Stromal cell of bone marrow (primary cell): ENCODE data around the gene ZKSCAN8.
"Not testable (repeated sequence)": the region's sequence is repeated elsewhere in the genome, so short reads cannot be mapped to it uniquely, and the experiment has no call there.

ENCODE experiments used
- DNase-seq: peaks from one replicate; pipeline ENCODE4 v3.0.0-alpha.2; 2012; ENCODE audit warnings: low read depth

ZKSCAN8 gene

GRCh38 chr6:28141500-28142329, at the start of gene ZKSCAN8:
Gene ZKSCAN8 (plus strand): TSS chr6:28141883. CDS start chr6:28148408, 6,525 bp downstream.
- DNase-seq: peak; percentile 74

GRCh38 chr6:28102222-28102621, 39.5 kb upstream of the ZKSCAN8 start:
- not testable (repeated sequence) for DNase-seq

- not testable (repeated sequence) for DNase-seq
These were observed 39.0 kb upstream of the ZKSCAN8 start for GRCh38 chr6:28102699-28103098.

GRCh38 chr6:28104392-28105244, 37.1 kb upstream of the ZKSCAN8 start:
- peak; percentile 58 for DNase-seq

- DNase-seq: no peak
These were observed 36.4 kb upstream of the ZKSCAN8 start for GRCh38 chr6:28105245-28105639.

GRCh38 chr6:28107506-28107905, 34.2 kb upstream of the ZKSCAN8 start:
- no peak for DNase-seq

GRCh38 chr6:28111964-28112363, 29.7 kb upstream of the ZKSCAN8 start:
- DNase-seq: no peak

- no peak for DNase-seq
These were observed 25.9 kb upstream of the ZKSCAN8 start for GRCh38 chr6:28115799-28116198.

GRCh38 chr6:28117386-28118050, 24.2 kb upstream of the ZKSCAN8 start:
- no peak for DNase-seq

GRCh38 chr6:28118217-28118616, 23.5 kb upstream of the ZKSCAN8 start:
- no peak for DNase-seq

- no peak for DNase-seq
These were observed 19.8 kb upstream of the ZKSCAN8 start for GRCh38 chr6:28121876-28122275.

GRCh38 chr6:28122283-28122682, 19.4 kb upstream of the ZKSCAN8 start:
- DNase-seq: not testable (repeated sequence)

- peak; percentile 72 for DNase-seq
These were observed 17.2 kb upstream of the ZKSCAN8 start, which contains the start of gene ZSCAN16 for GRCh38 chr6:28124350-28124970. Gene ZSCAN16 (plus strand): TSS chr6:28124609. CDS start chr6:28125444, 835 bp downstream.

- DNase-seq: no peak
These were observed 16.7 kb upstream of the ZKSCAN8 start for GRCh38 chr6:28124971-28125353.

GRCh38 chr6:28125401-28125800, 16.3 kb upstream of the ZKSCAN8 start:
- DNase-seq: no peak

- DNase-seq: no peak
These were observed 7.7 kb upstream of the ZKSCAN8 start for GRCh38 chr6:28134015-28134414.

GRCh38 chr6:28134716-28135115, 7.0 kb upstream of the ZKSCAN8 start:
- no peak for DNase-seq

GRCh38 chr6:28135393-28135792, 6.3 kb upstream of the ZKSCAN8 start:
- DNase-seq: no peak

GRCh38 chr6:28136585-28137504, 4.8 kb upstream of the ZKSCAN8 start:
- peak; percentile 92 for DNase-seq

- DNase-seq: no peak
These were observed 4.1 kb upstream of the ZKSCAN8 start for GRCh38 chr6:28137505-28137981.
